Uterus (tissue), 4 donors: ENCODE results near the gene AHI1. TPM values are rescaled to one million over a fixed set of nuclear protein-coding genes. Genes with fewer than 3 reads are reported as not detected.
A peak's percentile ranks its signal among the peaks of the same experiment; 100 is the strongest.

Experiments used
- DNase-seq, 2 donors: peaks; one replicate each; pipeline ENCODE4 v3.0.0-alpha.2; 2019 to 2020
- H3K27ac ChIP-seq, 2 donors: fragments of 200-600 bp; sonication (generic); 1 replicate in 1 of 2; 2 replicates in 1 of 2; pipeline ENCODE4 v1.5.1; 2016 to 2018
- H3K27me3 ChIP-seq, 2 donors: fragments of 200-600 bp; sonication (generic); one replicate each; pipeline ENCODE4 v1.5.1; 2018 to 2019; ENCODE audit warnings: control low read depth in 1 of 2
- H3K36me3 ChIP-seq, 2 donors: fragments of 200-600 bp; sonication (generic); one replicate each; pipeline ENCODE4 v1.5.1; 2019; ENCODE audit warnings: control low read depth in 1 of 2
- H3K4me1 ChIP-seq, 2 donors: fragments of 200-600 bp; sonication (generic); one replicate each; pipeline ENCODE4 v1.5.1; 2018 to 2019; ENCODE audit warnings: control low read depth in 1 of 2
- H3K4me3 ChIP-seq, 2 donors: fragments of 200-600 bp; sonication (generic); 1 replicate in 1 of 2; 2 replicates in 1 of 2; pipeline ENCODE4 v1.5.1; 2018 to 2019; ENCODE audit warnings: mild to moderate bottlenecking in 1 of 2
- H3K9me3 ChIP-seq, 2 donors: fragments of 200-600 bp; sonication (generic); one replicate each; pipeline ENCODE4 v1.5.1; 2019; ENCODE audit warnings: control low read depth in 1 of 2
- POLR2A ChIP-seq, 2 donors: fragments of 450-650 bp; IDR thresholded peaks; one replicate each; pipeline ENCODE4 v1.6.1; 2016; ENCODE audit warnings: antibody characterized with exemption in 2 of 2, mild to moderate bottlenecking in 1 of 2, moderate library complexity in 1 of 2
- intact Hi-C: fragments of 100-400 bp; cut with DNase I; formaldehyde crosslinking; loops from one replicate; pipeline ENCODE4 v1.15.1; 2023; ENCODE audit warnings: low total_unique reads
- total RNA-seq, 4 donors: library from RNA; depleted of rRNA in 3 of 4; stranded (reverse); fragments of >200 nt in 3 of 4; gene quantifications; one replicate each; pipeline versions ENCODE4 v1.1.0 to v1.2.4, GENCODE V29; 2014 to 2023
- TF ChIP-seq, protein P1 (sequence below), 4 experiments: fragments of 200-600 bp in 2 of 4; fragments of 450-650 bp in 2 of 4; sonication (generic) in 2 of 4; IDR thresholded peaks; one replicate each; pipeline ENCODE4 v1.5.1; 2016 to 2019; ENCODE audit warnings: antibody characterized with exemption in 4 of 4, mild to moderate bottlenecking in 2 of 4, moderate library complexity in 1 of 4
- donor health status: DM: yes; HTN: yes; CAD: no.

Gene AHI1
- total RNA-seq, 4 donors from 2014 or later = 43.5 to 85.1 (median 47.3) TPM

GRCh38 chr6:135506270-135506997 lies 8.9 kb upstream of the AHI1 start:
- no peak overlapping the region for H3K4me3 ChIP-seq
- H3K9me3 ChIP-seq = no peaks in the 10 kb centered on the region
- DNase-seq = no peak
- TF ChIP-seq, protein P1, sequence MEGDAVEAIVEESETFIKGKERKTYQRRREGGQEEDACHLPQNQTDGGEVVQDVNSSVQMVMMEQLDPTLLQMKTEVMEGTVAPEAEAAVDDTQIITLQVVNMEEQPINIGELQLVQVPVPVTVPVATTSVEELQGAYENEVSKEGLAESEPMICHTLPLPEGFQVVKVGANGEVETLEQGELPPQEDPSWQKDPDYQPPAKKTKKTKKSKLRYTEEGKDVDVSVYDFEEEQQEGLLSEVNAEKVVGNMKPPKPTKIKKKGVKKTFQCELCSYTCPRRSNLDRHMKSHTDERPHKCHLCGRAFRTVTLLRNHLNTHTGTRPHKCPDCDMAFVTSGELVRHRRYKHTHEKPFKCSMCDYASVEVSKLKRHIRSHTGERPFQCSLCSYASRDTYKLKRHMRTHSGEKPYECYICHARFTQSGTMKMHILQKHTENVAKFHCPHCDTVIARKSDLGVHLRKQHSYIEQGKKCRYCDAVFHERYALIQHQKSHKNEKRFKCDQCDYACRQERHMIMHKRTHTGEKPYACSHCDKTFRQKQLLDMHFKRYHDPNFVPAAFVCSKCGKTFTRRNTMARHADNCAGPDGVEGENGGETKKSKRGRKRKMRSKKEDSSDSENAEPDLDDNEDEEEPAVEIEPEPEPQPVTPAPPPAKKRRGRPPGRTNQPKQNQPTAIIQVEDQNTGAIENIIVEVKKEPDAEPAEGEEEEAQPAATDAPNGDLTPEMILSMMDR (IDR thresholded peaks at IDR 0.05) = peak; percentile 49 to 63 (median 56)
- no peak for TF ChIP-seq POLR2A (IDR thresholded peaks at IDR 0.05)
- no peaks in the 10 kb centered on the region for H3K36me3 ChIP-seq
- no peak overlapping the region for H3K27ac ChIP-seq
- no peaks in the 10 kb centered on the region for H3K27me3 ChIP-seq
- no peaks in the 10 kb centered on the region for H3K4me1 ChIP-seq
- intact Hi-C loops = no loop called here

GRCh38 chr6:135505648-135506047 lies 8.1 kb upstream of the AHI1 start:
- Histone ChIP-seq H3K4me3 (no peak overlapping the region), H3K36me3 (no peaks in the 10 kb centered on the region), H3K4me1 (no peaks in the 10 kb centered on the region), H3K27me3 (no peaks in the 10 kb centered on the region), H3K9me3 (no peaks in the 10 kb centered on the region), H3K27ac (no peak overlapping the region)
- DNase-seq = no peak
- TF ChIP-seq, protein P1 (IDR thresholded peaks at IDR 0.05) = no peak
- no peak for TF ChIP-seq POLR2A (IDR thresholded peaks at IDR 0.05)
- intact Hi-C loops = no loop called here

DNA sequence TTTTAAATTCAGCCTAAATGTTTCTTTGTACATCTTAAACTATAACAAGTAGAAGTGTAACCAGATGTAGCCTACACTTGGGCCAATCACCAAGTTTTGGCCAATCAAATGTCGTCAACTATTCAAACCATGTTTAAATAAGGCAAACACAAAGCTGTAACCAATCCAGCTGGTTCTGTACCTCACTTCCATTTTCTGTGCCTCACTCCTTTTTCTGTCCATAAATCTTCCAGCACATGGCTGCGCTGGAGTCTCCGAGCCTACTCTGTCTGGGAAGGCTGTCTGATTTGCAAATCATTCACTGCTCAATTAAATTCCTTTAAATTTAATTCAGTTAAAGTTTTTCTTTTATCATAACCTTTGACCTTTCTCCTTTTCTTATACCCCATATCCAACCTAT lies 7.7 kb upstream of the AHI1 start:
- intact Hi-C loops = no loop called here
- no peak for DNase-seq
- TF ChIP-seq, protein P1 (IDR thresholded peaks at IDR 0.05) = no peak
- TF ChIP-seq POLR2A (IDR thresholded peaks at IDR 0.05) = no peak

DNA sequence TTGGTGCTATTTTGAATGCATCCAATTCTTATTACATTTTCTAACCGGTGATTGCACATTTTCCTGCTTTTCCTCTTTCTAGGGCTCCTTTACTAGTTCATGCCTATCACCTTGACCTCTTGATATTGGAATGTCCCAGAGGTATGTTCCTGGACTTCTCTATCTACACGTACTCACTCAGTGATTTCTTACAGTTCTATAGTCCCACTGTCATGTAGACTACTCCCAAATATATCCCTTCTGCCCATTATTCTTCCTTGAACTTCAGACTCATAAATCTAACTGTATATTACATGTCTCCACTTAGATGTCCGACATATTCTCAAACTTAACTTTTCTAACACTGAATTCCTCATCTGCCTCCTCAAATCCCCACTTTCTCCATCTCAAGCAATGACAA lies 7.2 kb upstream of the AHI1 start:
- H3K4me1 ChIP-seq = no peaks in the 10 kb centered on the region
- no peak for DNase-seq
- no peak overlapping the region for H3K27ac ChIP-seq
- no peak overlapping the region for H3K4me3 ChIP-seq
- no peaks in the 10 kb centered on the region for H3K36me3 ChIP-seq
- H3K27me3 ChIP-seq = no peaks in the 10 kb centered on the region
- intact Hi-C loops = no loop called here
- no peak for TF ChIP-seq POLR2A (IDR thresholded peaks at IDR 0.05)
- TF ChIP-seq, protein P1 (IDR thresholded peaks at IDR 0.05) = no peak
- no peaks in the 10 kb centered on the region for H3K9me3 ChIP-seq

More for the DNA sequence above, 7.7 kb upstream of the AHI1 start:
- no peaks in the 10 kb centered on the region for H3K4me1 ChIP-seq
- H3K36me3 ChIP-seq = no peaks in the 10 kb centered on the region
- no peaks in the 10 kb centered on the region for H3K9me3 ChIP-seq
- no peaks in the 10 kb centered on the region for H3K27me3 ChIP-seq
- H3K27ac ChIP-seq = no peak overlapping the region
- no peak overlapping the region for H3K4me3 ChIP-seq

- no peaks in the 10 kb centered on the region for H3K4me1 ChIP-seq
- H3K9me3 ChIP-seq = no peaks in the 10 kb centered on the region
- no peak overlapping the region for H3K4me3 ChIP-seq
- no peak overlapping the region for H3K27ac ChIP-seq
- intact Hi-C loops = no loop called here
- TF ChIP-seq POLR2A (IDR thresholded peaks at IDR 0.05) = no peak
- TF ChIP-seq, protein P1 (IDR thresholded peaks at IDR 0.05) = no peak
- H3K27me3 ChIP-seq = no peaks in the 10 kb centered on the region
- no peak for DNase-seq
- H3K36me3 ChIP-seq = no peaks in the 10 kb centered on the region
These were observed 6.3 kb upstream of the AHI1 start for GRCh38 chr6:135503703-135504475.
